NCI-H1436 treated with DMSO at 0.1 percent for 48 hours (cell line): ENCODE results near the gene KRTAP10-12.

Experiments used
- DNase-seq: peaks from one replicate; lab custom pipeline; 2025; lab: John Stamatoyannopoulos, UW

KRTAP10-12 gene

DNA sequence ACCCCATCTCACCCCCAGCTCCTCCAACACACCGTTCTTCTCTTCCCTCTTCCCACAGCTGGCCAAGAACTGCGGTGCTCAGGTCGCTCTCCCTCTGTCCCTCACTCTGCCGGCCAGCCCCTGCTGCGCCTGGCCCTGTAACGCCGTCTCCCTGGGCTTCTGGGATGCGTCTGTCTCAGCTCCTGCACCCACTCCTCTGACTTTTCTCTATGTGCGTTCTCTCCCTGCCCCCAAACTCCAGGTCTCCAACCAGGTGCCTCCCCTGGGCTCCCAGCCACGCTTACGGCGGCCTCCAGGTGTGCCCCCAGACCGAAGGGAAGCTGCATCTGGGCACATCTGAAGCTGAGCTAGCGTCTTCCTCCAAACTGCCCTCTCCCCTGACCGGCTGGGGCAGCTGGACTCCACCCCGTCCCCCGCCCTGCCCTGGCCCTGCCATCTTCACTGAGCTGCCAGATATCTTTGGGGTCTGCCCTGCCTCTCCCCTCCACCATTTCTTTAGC is 2.6 kb downstream of the KRTAP10-12 start:
- no peak for DNase-seq

DNA sequence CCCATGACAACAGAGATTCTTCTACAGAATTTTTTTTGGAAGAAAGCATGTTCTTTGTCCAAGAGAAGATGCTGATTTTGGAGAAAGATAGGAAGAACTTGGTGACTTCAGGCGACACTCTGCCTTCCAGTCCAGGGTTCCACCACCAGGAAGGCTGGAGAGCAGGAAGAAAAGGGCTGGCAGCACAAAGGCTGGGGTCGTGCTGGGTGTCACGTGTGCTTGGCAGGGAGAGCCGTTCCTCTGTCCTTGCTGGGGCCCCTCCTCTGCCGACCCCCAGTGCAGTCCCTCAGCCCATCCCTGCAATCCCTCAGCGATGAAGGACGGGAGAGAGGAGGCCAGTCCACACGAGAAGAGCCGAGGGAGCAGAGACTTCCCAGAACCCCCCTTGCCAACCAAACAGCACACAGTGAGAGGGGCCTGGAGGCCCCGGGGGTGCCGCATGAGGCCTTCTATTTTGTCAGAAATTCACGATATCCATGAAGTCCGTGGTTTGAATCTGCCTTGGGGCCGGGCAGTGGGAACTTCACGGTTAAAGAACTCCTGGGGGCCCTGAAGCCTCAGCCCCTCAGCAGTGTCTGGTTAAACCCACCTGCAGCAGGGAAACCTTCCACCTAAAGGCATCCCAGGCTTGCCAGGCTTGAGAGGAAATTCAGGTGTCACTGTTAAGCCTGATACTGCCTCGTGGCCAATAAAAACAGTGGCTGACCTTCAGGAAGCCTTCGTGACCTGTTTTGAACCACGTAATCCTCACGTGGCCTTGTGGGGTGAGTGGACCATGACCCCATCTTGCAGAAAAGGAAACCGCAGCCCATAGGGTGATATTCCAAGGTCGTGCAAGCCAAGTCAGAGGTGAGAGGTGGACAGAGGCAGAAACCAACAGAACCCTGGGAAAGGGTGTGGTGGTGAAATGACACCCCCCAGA is 3.4 kb downstream of the KRTAP10-12 start:
- no peak for DNase-seq

DNA sequence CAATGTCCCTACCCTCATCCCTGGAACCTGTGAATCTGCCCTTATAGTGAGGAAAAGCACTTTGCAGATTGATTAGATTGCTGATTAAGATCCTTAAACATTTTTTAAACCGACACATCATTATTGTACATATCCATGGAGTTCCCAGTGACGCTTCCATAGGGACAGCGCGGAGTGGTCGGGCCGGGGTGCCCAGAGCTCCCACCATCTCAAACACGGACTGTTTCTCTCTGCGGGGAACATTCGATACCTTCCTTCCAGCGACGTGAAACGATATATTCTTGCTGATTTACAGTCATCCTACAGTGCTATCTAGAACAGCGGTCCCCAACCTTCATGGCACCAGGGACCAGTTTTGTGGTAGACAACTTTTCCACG is 4.0 kb downstream of the KRTAP10-12 start:
- no peak for DNase-seq

DNA sequence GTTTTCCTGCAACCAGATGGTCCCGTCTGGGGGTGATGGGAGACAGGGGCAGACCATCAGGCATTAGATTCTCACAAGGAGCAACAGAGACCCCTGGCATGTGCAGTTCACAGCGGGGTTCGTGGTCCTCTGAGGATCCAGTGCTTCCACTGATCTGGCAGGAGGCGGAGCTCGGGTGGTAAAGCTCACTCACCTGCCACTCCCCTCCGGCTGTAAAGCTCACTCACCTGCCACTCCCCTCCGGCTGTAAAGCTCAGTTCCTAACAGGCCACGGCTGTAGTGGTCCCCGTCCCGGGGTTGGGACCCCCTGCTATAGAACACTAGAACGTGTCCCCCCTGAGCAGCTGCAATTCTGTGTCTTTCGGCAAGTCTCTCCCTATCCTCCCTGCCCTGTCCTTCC is 4.6 kb downstream of the KRTAP10-12 start:
- no peak for DNase-seq

DNA sequence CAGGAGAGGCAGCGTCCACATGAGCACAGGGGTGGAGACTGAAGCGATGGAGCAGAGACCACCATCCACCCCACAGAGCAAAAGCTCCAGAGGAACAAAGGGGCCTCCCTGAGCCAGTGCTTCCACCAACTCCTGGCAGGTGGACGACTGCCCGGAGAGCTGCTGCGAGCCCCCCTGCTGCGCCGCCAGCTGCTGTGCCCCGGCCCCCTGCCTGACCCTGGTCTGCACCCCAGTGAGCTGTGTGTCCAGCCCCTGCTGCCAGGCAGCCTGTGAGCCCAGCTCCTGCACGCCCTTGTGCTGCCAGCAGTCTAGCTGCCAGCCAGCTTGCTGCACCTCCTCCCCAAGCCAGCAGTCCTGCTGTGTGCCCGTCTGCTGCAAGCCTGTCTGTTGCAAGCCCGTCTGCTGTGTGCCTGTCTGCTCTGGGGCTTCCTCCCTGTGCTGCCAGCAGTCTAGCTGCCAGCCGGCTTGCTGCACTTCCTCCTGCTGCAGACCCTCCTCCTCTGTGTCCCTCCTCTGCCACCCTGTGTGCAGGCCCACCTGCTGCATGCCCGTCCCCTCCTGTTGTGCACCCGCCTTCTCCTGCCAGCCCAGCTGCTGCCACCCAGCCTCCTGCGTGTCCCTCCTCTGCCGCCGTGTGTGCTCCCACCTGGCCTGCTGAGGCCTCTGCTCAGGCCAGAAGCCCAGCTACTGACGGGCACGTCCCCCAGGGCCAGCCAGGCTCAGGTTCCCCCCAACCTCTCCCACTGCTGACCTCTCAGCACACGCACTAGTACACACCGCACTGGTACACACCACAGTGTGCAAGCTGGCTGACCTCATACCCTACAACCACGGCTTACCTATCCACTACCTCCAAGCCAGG is 5.4 kb downstream of the KRTAP10-12 start:
- DNase-seq: no peak

DNA sequence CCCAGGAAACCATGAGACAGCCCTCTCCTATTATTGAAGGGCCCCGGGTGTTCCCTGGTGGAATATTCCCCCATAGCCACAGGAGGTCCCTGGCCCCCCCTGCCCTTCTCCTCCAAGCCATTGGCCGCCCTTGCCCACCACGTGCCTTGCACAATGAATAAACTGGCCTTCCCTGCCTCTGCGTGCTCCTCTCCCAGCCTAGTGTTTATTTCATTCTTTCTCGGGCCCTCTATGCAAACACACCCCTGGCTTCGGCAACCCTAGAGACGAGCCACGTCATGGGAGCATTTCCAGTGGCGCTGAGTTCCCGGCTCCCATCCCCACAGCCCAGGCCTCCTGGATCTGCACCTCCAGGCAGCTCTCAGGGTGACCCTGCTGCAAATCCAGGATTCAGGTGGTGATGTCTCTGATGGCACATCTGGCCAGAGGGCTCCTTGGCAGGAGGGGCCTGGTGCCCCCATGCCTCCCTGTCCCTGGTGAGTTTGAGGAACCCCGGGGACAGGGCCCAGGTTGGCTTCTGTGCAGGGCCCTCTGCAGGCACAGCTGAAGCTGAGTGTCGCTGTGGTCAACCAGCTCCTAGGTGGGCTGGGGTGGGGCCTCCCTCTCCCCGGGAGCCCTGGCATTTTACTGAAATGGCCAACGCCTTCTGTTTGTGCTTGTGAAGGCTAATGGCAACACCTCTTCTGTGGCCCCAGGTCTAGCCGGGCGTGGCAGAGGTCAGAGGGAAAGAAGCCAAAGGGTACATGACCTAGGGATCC is 6.2 kb downstream of the KRTAP10-12 start:
- no peak for DNase-seq

DNA sequence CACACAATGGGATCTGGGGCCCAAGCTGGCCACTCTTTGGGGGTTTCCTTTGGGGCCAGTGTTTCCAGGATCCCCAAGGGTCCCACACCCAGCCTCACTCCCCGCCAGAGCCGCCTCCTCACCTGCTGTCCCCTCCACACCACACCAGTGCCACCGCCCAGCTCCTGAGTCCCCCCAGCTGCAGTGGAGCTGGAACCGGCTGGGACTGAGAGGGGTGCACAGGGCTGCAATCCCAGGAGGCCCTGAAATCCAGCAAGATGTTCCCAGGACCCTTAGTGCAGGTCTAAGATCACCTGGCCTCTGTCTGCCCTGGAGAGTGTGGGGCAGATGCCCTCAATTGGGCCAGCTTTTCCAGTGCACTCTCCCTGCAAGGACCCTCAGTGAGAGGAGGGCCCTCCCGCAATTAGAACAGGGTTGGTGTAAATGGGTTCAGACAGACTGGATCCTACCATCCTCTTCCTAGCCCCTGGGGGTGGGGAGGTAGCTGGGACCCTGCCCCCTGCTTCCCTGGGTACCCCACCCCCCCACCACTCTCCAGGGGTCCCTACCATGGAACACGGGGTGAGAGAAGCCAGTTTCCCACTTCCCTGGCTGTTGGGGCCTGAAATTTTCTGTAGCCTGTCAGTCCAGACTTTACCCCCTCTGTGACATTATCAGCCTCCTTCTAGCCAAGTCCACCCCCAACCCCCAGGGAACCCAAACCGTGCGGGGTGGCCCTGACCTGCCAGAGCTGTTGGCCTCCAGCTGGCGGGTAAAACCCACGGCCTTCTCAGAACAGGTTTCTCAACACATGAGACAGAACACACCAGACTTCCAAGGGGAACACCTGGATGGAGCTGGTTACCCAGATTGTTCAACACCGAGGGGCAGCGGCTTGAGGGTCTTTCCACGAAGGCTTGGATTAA is 7.0 kb downstream of the KRTAP10-12 start:
- DNase-seq: no peak

DNA sequence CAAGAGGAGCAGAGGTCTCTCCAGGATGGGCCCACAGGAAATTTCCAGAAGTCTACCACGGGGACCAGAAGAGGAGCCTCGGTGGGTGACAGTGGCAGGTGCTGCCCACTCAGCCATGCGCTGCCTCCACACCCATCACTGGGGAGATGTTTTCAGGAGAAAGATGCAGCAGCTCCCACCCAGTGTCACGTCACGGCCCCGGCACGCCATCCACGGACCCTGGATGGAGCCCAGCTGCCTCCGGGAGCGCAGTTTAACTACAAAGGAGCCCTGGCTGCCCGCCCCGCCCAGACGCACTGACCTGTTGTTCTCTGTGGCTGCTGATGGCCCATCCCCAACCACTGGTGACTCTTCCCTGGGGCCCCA is 7.6 kb downstream of the KRTAP10-12 start:
- DNase-seq: no peak

DNA sequence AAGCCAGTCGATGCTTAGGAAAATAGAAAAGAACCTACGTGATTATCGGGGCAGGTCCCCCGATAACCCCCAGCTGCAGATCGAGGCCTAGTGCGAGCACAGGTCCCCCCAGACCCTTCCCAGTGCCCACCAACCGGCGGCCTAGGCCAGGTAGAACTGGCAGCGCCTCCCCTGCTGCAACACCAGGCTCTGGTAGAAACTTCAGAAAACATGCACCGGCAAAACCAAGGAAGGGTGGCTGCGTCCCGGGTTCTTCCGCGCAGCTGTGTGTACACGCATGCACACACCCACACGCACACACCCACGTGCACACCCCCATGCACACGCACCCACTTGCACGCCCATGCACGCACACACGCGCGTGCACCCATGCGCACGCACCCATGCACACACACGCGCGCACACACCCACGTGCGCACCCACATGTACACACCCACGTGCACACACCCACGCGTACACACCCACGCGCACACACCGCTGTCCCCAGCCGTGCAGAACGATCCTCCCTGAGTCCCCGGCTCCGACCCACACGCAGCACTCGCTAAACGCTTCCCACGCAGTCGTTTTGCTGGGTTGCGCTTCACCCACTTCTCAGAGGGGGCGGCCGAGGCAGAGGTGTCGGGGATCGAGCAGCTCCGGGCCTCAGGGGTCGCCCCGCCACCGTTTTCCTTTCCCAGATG is 9.2 kb downstream of the KRTAP10-12 start:
- DNase-seq: no peak

DNA sequence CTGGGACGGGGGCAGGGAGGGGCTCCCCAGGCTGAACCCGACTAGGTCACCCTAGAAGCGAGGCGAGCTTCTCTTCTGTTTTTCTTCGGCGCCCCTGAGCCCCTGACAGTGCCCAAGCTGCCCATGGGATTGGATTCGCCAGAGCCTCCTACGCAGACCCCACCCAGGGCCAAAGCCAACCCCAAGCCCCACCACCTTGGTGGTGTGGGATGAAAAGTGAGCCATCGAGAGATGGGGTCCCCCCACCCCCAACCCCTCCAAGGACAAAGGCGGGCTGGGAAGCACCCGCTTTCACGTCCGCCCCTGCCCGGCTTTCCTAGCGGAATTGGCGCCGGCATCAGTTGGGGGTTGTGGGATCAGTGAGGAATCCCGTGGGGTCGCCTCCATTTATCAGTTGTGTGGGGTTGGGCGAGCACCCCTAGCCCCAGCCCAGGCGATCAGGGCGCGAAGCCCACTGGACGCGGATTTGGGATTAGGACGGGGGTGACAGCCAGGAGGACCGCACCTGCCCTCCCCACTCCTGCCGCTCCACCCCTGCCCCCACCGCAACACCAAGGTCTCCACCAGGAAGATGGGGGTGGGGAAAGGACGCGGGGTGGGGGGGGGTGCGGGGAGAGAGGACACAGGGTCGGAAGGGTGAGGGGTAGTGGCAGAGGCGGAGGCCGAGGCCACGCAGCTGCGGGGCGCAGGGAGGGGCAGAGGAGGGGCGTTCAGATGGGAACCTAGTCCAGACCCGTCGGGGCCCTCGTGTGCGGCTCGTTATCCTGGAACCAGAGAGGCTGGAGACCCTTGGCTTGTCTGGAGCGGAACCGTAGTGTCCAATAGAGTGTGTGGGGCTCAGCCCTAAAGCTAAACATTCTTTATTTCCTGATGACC is 10.0 kb downstream of the KRTAP10-12 start:
- no peak for DNase-seq

DNA sequence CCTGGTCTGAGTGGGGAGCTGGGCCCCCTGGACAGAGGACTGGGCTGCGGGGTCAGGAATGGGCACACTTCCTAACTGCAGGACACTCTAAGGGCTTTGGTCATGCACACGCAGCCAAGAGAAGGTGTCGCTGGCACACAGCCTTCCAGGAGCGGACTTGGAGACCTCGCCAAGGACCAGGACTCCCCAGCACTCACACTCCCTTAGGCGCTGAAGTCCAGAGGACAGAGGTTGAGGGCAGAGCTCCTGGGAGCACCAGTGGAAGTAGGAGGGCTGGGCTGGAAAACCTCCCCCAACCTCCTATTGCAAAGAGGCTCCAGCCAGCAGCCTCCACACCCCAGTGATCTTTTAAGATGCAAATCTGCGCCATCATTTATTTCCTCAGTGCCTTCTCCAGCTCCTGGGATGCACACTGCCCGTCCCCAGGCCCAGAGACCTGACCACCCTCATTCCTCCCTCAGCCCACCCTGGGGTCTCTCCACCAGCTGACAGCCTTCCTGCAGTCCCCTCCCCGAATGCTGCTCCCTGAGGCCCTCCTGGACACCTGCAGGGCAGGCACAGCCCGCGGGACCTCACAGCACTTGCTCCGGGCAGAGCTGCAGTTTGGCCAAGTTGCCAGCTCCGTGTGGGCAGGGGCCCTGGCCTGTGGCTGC is 11.4 kb downstream of the KRTAP10-12 start:
- no peak for DNase-seq

DNA sequence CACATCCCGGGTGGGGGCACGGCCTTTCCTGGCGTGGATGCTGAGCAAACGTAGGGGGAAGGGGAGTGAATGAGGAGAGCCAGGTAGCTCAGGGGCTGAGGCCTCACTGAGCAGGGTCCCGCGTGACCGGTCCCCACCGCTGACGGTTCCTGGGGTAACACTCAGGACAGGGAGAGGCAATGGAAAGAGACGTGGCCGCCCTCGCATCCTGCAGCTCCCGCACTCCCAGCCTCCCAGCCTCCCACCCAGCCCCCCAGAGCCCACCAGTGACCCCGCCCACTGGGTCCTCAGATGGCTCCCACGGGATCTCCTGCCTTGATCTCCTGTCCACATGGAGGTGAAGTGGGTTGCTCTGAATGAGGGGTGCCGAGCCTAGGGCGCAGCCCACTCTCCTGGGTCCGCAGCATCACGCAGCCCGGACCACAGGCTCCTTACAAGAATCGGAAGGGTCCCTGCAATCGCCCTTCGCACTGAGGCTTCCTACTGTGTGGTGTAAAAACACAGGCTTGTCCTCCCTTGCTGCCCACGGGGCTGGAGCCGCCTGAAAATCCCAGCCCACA is 12.0 kb downstream of the KRTAP10-12 start:
- no peak for DNase-seq

DNA sequence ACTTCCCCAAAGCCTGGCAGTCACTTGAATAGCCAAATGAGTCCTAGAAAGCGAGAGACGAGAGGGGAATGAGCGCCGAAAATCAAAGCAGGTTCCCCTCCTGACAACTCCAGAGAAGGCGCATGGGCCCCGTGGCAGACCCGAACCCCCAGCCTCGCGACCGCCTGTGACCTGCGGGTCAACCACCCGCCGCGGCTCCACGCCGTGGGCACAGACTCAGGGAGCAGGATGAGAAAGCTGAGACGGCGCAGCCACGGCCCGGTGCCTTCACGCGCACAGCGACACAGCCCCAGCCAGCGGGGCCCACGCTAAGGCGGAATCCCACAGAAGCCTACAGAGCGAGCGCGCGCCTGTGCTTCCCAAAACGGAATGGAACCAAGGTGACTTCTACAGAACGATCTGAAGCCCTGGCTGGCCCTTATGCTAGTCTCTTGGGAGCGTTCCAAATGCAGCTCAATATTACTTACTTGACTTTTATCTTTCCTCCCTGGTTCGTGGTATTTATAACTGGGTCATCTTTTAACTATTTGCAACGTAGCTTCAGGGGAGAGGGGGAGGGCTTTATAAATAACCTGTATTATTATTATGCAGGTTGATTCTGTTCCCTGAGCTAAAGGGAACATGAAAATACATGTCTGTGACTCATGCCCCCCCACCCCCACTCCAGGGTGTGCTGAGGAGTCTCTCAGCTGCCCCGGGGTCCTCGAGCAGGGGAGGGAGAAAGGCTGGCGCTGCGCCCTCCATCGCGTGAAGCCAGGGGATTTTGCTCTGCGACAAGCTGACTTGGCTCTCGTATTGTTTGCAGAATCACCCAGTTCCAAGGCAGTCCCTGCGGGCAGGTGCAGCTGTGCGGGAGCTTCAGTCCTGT is 12.7 kb downstream of the KRTAP10-12 start:
- peak; percentile 37 for DNase-seq

DNA sequence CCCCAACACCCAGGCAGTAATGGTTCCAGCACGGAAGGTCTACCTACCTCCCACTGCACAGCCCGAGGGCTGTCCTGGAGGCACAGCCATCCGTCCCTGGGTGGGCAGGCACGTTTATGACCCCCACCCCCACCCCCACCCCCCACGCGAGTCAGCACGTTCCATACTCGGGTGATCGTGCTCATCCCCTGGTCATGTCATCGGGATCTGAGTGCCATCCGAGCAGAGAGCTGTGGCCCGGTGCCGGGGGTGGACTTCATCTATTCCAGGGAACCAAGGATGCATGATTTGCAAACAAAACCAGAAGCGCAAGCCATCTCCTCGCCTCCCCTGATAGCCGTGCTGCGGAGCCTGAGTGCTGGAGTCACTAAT is 13.3 kb downstream of the KRTAP10-12 start:
- no peak for DNase-seq

DNA sequence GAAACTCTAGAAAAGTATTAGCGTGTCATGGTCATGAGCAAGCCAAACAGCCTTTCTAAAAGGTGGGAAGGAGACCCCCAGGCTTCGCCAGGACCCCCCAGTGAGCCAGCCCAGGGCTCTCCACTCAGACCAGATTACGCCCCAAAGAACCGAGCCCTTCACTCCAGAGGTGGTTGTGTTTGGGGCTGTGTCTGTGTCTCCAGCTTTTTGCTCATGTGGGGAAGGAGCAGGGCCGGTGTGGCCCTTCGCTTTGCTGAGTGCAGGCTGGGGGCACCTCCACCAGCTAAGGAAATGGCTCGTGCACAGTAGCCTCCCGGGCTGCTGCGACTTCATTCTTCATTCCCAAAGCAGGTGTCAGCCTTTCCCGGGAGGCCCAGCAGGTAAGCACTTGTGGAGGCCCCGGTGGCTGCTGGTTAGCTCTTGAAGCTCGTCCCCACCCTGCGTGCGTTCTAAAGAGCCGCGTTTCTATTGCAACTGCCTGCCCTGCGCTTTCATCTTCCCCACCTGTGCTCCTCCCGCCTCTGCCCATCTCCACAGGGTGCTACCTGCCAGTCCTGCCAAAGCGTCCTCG is 13.9 kb downstream of the KRTAP10-12 start:
- peak; percentile 54 for DNase-seq

DNA sequence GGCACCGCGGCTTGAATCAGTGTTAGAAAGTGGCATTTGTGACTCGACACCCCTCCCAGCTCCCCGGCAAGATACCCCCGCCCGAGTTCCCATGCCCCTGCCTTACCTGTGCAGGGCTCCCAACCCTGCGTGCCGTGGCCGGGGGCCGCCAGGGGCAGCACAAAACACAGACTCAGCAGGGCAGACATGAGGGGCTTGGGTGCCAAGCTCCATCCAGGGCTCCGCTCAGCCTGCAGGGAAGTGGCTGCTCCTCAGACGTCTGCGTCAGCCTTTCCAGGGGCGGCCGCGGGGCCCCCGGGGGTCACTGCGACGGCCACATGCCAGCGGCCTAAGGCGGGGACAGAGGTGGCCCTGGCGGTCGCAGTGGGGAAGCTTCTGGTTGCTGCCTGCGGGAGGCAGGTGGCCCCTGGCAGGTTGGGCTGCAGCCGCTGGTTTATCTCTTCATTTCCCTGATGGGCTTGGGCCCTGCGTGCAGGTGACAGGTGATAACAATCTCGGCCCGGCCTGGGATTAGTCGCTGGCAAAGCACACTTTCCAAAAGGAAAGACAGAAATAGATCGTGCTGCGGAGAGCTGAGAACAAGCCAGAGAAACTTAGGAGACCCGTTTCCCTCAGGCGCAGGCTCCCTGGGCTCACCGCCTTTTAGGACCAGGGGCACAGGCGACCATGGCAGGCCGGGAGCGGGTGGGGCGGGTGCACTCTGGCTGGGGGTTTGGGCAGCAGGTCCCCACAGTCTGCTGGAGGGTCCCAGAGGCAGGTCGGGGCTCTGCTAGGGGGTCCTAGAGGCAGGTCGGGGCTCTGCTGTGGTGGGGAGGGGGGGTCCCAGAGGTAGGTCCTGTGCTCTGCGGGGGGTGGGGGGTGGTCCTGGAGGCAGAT is 14.6 kb downstream of the KRTAP10-12 start, which contains the start of gene TSPEAR:
TSPEAR (minus strand) TSS at position 246 of the 876 bp plus-strand sequence; CDS start at position 188, 58 bp downstream.
- DNase-seq: no peak
